SK-N-SH (cell line): ENCODE measurements around the gene FAM222A. TPM values are rescaled to one million over a fixed set of nuclear protein-coding genes. Genes with fewer than 3 reads are reported as not detected.
A peak's percentile ranks its signal among the peaks of the same experiment; 100 is the strongest.

ENCODE experiments used
- CTCF ChIA-PET: fragments of 300-600, 350-600 bp; formaldehyde crosslinking; extraction: SDS; loops from one replicate; lab custom pipeline; 2021; lab: Yijun Ruan, JAX
- POLR2A ChIA-PET: fragments of 350-600 bp; sonication (Branson Sonifier 250); formaldehyde crosslinking; extraction: SDS; loops from one replicate; lab custom pipeline; 2020; ENCODE audit warnings: antibody characterized with exemption, inconsistent platforms; lab: Yijun Ruan, JAX
- DNase-seq: peaks from one replicate; pipeline ENCODE4 v3.0.0; 2012
- H2AFZ ChIP-seq: fragments of 200-600 bp; sonication (generic); 2 replicates; pipeline ENCODE4 v1.8.1; 2016; ENCODE audit warnings: antibody characterized with exemption, mild to moderate bottlenecking, low read depth
- H3F3A ChIP-seq: fragments of 200-600 bp; sonication (generic); replicated peaks from 2 replicates; pipeline ENCODE3; 2016; ENCODE audit warnings: antibody characterized with exemption, mild to moderate bottlenecking; ENCODE audit not compliant: insufficient read depth
- H3K27ac ChIP-seq, 2 experiments: fragments of 200-500 bp in 1 of 2; fragments of 200-600 bp in 1 of 2; sonication (Bioruptor generic) in 1 of 2; sonication (generic), shearing (Covaris generic) in 1 of 2; 2 replicates each; pipeline versions ENCODE4 v1.5.1 to v1.6.1; 2014 to 2016; ENCODE audit warnings: low read depth in 2 of 2, inconsistent platforms in 1 of 2, low read length in 1 of 2, mild to moderate bottlenecking in 1 of 2, mixed read lengths in 1 of 2
- H3K27me3 ChIP-seq: fragments of 200-600 bp; sonication (generic), shearing (Covaris generic); 2 replicates; pipeline ENCODE4 v1.6.1; 2016; ENCODE audit warnings: mixed run types; ENCODE audit not compliant: insufficient read depth
- H3K36me3 ChIP-seq, 2 experiments: fragments of 200-500 bp in 1 of 2; fragments of 200-600 bp in 1 of 2; sonication (Bioruptor generic) in 1 of 2; sonication (generic) in 1 of 2; replicated peaks in 1 of 2; 2 replicates each; pipeline versions ENCODE3 to v1.5.1; 2014 to 2016; ENCODE audit warnings: low read length in 1 of 2, mild to moderate bottlenecking in 1 of 2; ENCODE audit not compliant: insufficient read depth in 2 of 2, control insufficient read depth in 1 of 2
- H3K4me1 ChIP-seq, 2 experiments: fragments of 200-500 bp in 1 of 2; fragments of 200-600 bp in 1 of 2; sonication (Bioruptor generic) in 1 of 2; sonication (generic), shearing (Covaris generic) in 1 of 2; 2 replicates each; pipeline versions ENCODE4 v1.5.1 to v1.6.1; 2014 to 2016; ENCODE audit warnings: low read depth in 1 of 2, low read length in 1 of 2, mixed run types in 1 of 2; ENCODE audit not compliant: insufficient read depth in 2 of 2, control insufficient read depth in 1 of 2
- H3K4me2 ChIP-seq: fragments of 200-600 bp; sonication (generic), shearing (Covaris generic); 2 replicates; pipeline ENCODE4 v1.6.1; 2017; ENCODE audit warnings: mixed run types
- H3K4me3 ChIP-seq, 2 experiments: fragments of 200-500 bp in 1 of 2; fragments of 200-600 bp in 1 of 2; sonication (Bioruptor generic) in 1 of 2; sonication (generic), shearing (Covaris generic) in 1 of 2; 2 replicates each; pipeline versions ENCODE4 v1.5.1 to v1.8.1; 2014 to 2016; ENCODE audit warnings: low read depth in 2 of 2, inconsistent platforms in 1 of 2, low read length in 1 of 2, mild to moderate bottlenecking in 1 of 2, mixed read lengths in 1 of 2, moderate library complexity in 1 of 2
- H3K79me2 ChIP-seq: fragments of 200-600 bp; sonication (generic); 2 replicates; pipeline ENCODE4 v1.8.1; 2017; ENCODE audit warnings: mild to moderate bottlenecking; ENCODE audit not compliant: insufficient read depth
- H3K9ac ChIP-seq: fragments of 200-600 bp; sonication (generic); 2 replicates; pipeline ENCODE4 v1.6.1; 2017; ENCODE audit warnings: mixed run types
- H3K9me2 ChIP-seq: fragments of 200-600 bp; sonication (generic); 2 replicates; pipeline ENCODE4 v1.6.1; 2017; ENCODE audit warnings: mixed run types
- H3K9me3 ChIP-seq: fragments of 200-600 bp; sonication (generic); 2 replicates; pipeline ENCODE4 v1.6.1; 2017; ENCODE audit warnings: mixed run types, mild to moderate bottlenecking, moderate library complexity
- H4K20me1 ChIP-seq: fragments of 200-600 bp; sonication (generic); 2 replicates; pipeline ENCODE4 v1.6.1; 2017; ENCODE audit warnings: mild to moderate bottlenecking, mixed run types; ENCODE audit not compliant: insufficient read depth
- CHD2 ChIP-seq: fragments of 150-350 bp; IDR thresholded peaks from 2 replicates; pipeline ENCODE4 v1.6.1; 2018; ENCODE audit warnings: low read length; ENCODE audit not compliant: partially characterized antibody
- ELF1 ChIP-seq: IDR thresholded peaks from 2 replicates; pipeline ENCODE4 v1.4.0; 2012
- FOSL2 ChIP-seq: IDR thresholded peaks from 2 replicates; pipeline ENCODE4 v1.4.0; 2012; ENCODE audit warnings: low read depth, mild to moderate bottlenecking, moderate library complexity, borderline replicate concordance
- FOXJ3 ChIP-seq: sonication (generic); formaldehyde crosslinking; IDR thresholded peaks from 2 replicates; pipeline ENCODE4 v1.5.1; 2020; ENCODE audit warnings: mild to moderate bottlenecking, missing genetic modification reagents
- FOXM1 ChIP-seq: IDR thresholded peaks from 2 replicates; pipeline ENCODE4 v1.4.0; 2012; ENCODE audit warnings: low read depth, mild to moderate bottlenecking
- GATA2 ChIP-seq: sonication (generic); formaldehyde crosslinking; IDR thresholded peaks from 2 replicates; pipeline ENCODE4 v1.5.0; 2020; ENCODE audit warnings: mild to moderate bottlenecking, missing genetic modification reagents
- JUND ChIP-seq: IDR thresholded peaks from 2 replicates; pipeline ENCODE4 v1.4.0; 2012
- NFIC ChIP-seq: IDR thresholded peaks from 2 replicates; pipeline ENCODE4 v1.4.0; 2012; ENCODE audit warnings: borderline replicate concordance
- NRF1 ChIP-seq: IDR thresholded peaks from 2 replicates; pipeline ENCODE4 v1.6.1; 2012; ENCODE audit warnings: low read depth, mild to moderate bottlenecking, low read length
- RXRA ChIP-seq: IDR thresholded peaks from 2 replicates; pipeline ENCODE4 v1.4.0; 2012; ENCODE audit warnings: low read depth, mild to moderate bottlenecking, borderline replicate concordance
- TCF12 ChIP-seq: IDR thresholded peaks from 2 replicates; pipeline ENCODE4 v1.4.0; 2012
- ZBTB33 ChIP-seq: IDR thresholded peaks from 2 replicates; pipeline ENCODE4 v1.4.0; 2012; ENCODE audit warnings: low read depth, borderline replicate concordance
- WGBS: methylation state at CpG from one replicate; pipeline ENCODE4 v1.1.6; 2017; ENCODE audit warnings: low lambda C conversion rate; 5-methylcytosine and 5-hydroxymethylcytosine counted together
- polyA plus RNA-seq, 3 experiments: library from polyadenylated mRNA; depleted of rRNA; stranded (reverse); fragments of >200 nt; gene quantifications; 2 replicates each; pipeline ENCODE4 v1.2.3, GENCODE V29; 2012
- TF ChIP-seq, protein P1 (sequence below): IDR thresholded peaks from 2 replicates; pipeline ENCODE4 v1.4.0; 2012; ENCODE audit warnings: low read depth
- TF ChIP-seq, protein P2 (sequence below): IDR thresholded peaks from 2 replicates; pipeline ENCODE4 v1.6.1; 2012; ENCODE audit warnings: mild to moderate bottlenecking, low read depth, low read length, moderate library complexity
- TF ChIP-seq, protein P3 (sequence below): IDR thresholded peaks from 2 replicates; pipeline ENCODE4; 2012
- TF ChIP-seq, protein P4 (sequence below): fragments of 150-350 bp; IDR thresholded peaks from 2 replicates; pipeline ENCODE4 v1.6.1; 2016; ENCODE audit warnings: mild to moderate bottlenecking, low read depth, low read length

Gene FAM222A
- polyA plus RNA-seq, 1 of the 3 experiments (the other 2 are of a cell fraction): 1.6 TPM

- Histone ChIP-seq H4K20me1 (no peaks in the 10 kb centered on the region), H3K4me3 (no peak overlapping the region), H3K4me1 (peaks cover 0 to 85% of the 10 kb centered on the region in 2 experiments; a peak in 1 of 4 replicates), H3K9me2 (no peaks in the 10 kb centered on the region), H3K27me3 (no peaks in the 10 kb centered on the region), H3K27ac (peak overlapping the region in 1 of 2 experiments; percentile 86; a peak in 2 of 4 replicates), H3F3A (no peaks in the 10 kb centered on the region), H3K9ac (no peak overlapping the region), H3K4me2 (no peak overlapping the region), H3K36me3 (no peaks in the 10 kb centered on the region), H3K9me3 (no peaks in the 10 kb centered on the region), H3K79me2 (no peaks in the 10 kb centered on the region), H2AFZ (no peak overlapping the region)
- DNase-seq: peak; percentile 23
- POLR2A ChIA-PET: interaction anchor here (1.4 to 1.7 kb wide), 2 partner anchors 8 to 11 kb away, joined by 3 to 5 read pairs; no protein-coding TSS in a partner anchor
- CTCF ChIA-PET: interaction anchor here (1.0 to 1.7 kb wide), 3 partner anchors 11 to 211 kb away, joined by 3 to 8 read pairs (median 3); no protein-coding TSS in a partner anchor
- WGBS: 70% methylated on average over 7 of the region's 15 CpGs
- TF ChIP-seq FOXM1 (no peak), NRF1 (no peak), FOSL2 (no peak), FOXJ3 (CRISPR knock-in tag) (no peak), TCF12 (no peak), GATA2 (CRISPR knock-in tag) (no peak), JUND (no peak)
- TF ChIP-seq, protein P1, sequence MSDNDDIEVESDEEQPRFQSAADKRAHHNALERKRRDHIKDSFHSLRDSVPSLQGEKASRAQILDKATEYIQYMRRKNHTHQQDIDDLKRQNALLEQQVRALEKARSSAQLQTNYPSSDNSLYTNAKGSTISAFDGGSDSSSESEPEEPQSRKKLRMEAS: no peak
- TF ChIP-seq, all 33 proteins: peak for 0
These were observed 16.9 kb downstream of the FAM222A start for GRCh38 chr12:109730306-109731145.

- POLR2A ChIA-PET: interaction anchor here (1.4 kb wide), 1 partner anchor 8 kb away, joined by 3 read pairs; no protein-coding TSS in a partner anchor
- Histone ChIP-seq H3K9ac (no peak overlapping the region), H3K27me3 (no peaks in the 10 kb centered on the region), H4K20me1 (0 out of 2 replicates have a peak, but pooled peaks cover 5% of the 10 kb centered on the region)
- TF ChIP-seq, protein P2, sequence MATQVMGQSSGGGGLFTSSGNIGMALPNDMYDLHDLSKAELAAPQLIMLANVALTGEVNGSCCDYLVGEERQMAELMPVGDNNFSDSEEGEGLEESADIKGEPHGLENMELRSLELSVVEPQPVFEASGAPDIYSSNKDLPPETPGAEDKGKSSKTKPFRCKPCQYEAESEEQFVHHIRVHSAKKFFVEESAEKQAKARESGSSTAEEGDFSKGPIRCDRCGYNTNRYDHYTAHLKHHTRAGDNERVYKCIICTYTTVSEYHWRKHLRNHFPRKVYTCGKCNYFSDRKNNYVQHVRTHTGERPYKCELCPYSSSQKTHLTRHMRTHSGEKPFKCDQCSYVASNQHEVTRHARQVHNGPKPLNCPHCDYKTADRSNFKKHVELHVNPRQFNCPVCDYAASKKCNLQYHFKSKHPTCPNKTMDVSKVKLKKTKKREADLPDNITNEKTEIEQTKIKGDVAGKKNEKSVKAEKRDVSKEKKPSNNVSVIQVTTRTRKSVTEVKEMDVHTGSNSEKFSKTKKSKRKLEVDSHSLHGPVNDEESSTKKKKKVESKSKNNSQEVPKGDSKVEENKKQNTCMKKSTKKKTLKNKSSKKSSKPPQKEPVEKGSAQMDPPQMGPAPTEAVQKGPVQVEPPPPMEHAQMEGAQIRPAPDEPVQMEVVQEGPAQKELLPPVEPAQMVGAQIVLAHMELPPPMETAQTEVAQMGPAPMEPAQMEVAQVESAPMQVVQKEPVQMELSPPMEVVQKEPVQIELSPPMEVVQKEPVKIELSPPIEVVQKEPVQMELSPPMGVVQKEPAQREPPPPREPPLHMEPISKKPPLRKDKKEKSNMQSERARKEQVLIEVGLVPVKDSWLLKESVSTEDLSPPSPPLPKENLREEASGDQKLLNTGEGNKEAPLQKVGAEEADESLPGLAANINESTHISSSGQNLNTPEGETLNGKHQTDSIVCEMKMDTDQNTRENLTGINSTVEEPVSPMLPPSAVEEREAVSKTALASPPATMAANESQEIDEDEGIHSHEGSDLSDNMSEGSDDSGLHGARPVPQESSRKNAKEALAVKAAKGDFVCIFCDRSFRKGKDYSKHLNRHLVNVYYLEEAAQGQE: no peak
- TF ChIP-seq, protein P1: no peak
- TF ChIP-seq CHD2 (no peak), NFIC (no peak), FOXJ3 (CRISPR knock-in tag) (no peak), NRF1 (no peak), ZBTB33 (no peak), RXRA (no peak), TCF12 (no peak), ELF1 (no peak)
- TF ChIP-seq, protein P3, sequence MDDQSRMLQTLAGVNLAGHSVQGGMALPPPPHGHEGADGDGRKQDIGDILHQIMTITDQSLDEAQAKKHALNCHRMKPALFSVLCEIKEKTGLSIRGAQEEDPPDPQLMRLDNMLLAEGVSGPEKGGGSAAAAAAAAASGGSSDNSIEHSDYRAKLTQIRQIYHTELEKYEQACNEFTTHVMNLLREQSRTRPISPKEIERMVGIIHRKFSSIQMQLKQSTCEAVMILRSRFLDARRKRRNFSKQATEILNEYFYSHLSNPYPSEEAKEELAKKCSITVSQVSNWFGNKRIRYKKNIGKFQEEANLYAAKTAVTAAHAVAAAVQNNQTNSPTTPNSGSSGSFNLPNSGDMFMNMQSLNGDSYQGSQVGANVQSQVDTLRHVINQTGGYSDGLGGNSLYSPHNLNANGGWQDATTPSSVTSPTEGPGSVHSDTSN: no peak
- TF ChIP-seq, protein P4, sequence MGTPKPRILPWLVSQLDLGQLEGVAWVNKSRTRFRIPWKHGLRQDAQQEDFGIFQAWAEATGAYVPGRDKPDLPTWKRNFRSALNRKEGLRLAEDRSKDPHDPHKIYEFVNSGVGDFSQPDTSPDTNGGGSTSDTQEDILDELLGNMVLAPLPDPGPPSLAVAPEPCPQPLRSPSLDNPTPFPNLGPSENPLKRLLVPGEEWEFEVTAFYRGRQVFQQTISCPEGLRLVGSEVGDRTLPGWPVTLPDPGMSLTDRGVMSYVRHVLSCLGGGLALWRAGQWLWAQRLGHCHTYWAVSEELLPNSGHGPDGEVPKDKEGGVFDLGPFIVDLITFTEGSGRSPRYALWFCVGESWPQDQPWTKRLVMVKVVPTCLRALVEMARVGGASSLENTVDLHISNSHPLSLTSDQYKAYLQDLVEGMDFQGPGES: no peak
- TF ChIP-seq, all 33 proteins: peak for 0
- Histone ChIP-seq H3K79me2 (no peaks in the 10 kb centered on the region), H3K27ac (peak overlapping the region in 1 of 2 experiments; percentile 86; a peak in 2 of 4 replicates), H3K4me2 (no peak overlapping the region), H3F3A (no peaks in the 10 kb centered on the region), H3K36me3 (no peaks in the 10 kb centered on the region), H3K4me1 (peaks cover 0 to 85% of the 10 kb centered on the region in 2 experiments; a peak in 1 of 4 replicates), H2AFZ (no peak overlapping the region), H3K4me3 (no peak overlapping the region), H3K9me3 (no peaks in the 10 kb centered on the region), H3K9me2 (no peaks in the 10 kb centered on the region)
- 80% methylated on average over 9 of the region's 11 CpGs for WGBS
- DNase-seq: peak; percentile 45
- CTCF ChIA-PET: interaction anchor here (1.0 to 1.7 kb wide), 5 partner anchors 11 to 212 kb away, joined by 3 to 8 read pairs (median 3); no protein-coding TSS in a partner anchor
These were observed 17.7 kb downstream of the FAM222A start for GRCh38 chr12:109731231-109731731.
